Embryonic facial prominence (tissue), 1 donor: ENCODE data around the gene ZNF652.
"Not testable (repeated sequence)": the region's sequence is repeated elsewhere in the genome, so short reads cannot be mapped to it uniquely, and the experiment has no call there.

Experiments used
- DNase-seq: peaks from one replicate; pipeline ENCODE4 v3.0.0-alpha.2; 2016; ENCODE audit errors: extremely low spot score

The ZNF652 gene

DNA sequence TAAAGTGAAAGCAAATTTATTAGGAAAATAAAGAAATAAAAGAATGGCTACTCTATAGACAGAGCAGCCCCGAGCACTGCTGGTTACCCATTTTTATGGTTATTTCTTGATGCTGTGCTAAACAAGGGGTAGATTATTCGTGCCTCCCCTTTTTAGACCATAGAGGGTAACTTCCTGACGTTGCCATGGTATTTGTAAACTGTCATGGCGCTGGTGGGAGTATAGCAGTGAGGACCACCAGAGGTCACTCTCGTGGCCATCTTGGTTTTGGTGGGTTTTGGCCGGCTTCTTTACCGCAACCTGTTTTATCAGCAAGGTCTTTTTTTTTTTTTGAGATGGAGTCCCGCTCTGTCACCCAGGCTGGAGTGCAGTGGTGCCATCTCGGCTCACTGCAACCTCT lies 100.5 kb downstream of the ZNF652 start:
- not testable (repeated sequence) for DNase-seq

DNA sequence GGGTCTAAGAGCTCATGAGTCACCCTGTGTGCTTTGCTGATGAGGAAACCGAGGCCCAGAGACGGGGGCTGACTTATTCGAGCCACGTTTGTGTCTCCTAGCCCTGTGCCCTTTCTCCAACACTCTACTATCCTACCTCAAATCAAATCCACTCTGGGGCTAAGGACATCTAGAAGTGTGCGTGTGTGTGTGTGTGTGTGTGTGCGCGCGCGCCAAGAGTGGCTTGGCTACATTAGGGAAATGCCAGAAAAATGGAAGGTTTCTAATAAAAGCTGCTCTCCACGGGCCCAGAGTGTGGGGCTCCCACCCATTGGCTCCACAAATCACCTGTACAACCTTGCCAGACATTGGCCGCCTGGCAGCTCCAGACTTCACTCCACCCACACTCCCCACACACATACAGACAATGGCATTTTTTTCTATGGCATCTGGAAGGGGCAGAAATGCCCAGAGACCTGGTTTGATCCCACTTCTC lies 101.2 kb downstream of the ZNF652 start:
- DNase-seq, result no peak

DNA sequence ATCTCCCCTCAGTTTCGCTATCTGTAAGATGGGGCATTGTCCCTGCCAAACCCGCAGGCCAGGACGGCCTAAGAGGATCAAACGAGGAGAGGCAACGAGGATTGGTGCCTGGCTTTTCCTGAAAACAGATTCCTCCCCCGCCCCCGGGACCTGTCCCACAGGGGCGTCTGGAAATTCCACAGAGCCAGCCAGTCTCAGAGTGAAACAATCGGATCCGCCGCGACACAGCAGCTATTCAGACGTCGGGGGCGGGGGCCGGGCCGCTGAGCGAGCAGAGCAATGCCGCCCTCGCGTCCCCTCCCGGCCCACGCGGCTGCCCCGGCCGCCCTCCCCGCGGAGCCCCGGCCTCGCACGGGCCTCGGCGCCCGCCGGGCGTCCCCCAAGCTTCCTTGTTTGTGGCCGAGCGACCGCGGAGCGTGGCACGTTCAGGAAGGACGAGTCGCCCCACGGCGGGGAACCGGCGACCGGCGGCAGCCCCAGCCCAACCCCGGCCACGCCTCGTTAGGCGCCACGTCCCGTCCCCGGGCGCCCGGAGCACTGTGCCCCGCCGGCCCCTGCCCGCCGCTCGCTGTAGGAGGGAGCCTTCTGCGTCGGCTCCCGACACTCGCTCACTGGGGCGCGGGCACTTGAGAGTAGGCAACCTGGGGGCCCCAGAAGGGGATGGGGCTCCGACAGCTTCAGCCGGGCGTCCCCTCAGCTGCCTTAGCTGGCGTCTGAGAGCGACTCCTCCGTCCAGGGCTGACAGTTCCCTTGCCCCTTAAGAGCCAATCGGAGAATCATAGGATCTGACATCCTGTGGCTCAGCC lies 101.8 kb downstream of the ZNF652 start:
- DNase-seq, result no peak

DNA sequence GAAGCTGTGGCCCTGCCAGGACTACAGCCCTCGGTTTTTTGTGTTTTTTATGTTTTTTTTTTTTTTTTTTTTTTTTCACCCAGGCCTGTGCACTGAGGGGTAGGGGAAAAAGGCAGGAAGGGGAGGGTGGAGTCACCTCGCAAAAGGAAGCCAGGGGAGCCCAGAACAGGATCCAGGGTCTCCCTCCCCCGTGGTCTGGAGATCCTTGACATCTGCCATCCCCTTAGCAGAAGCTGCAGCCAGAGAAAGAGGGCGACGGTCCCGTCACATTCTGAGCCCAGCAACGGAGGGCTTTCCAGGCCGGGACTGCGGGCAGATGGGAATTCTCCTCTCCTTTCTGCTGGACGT lies 102.4 kb downstream of the ZNF652 start:
- DNase-seq, result no peak

DNA sequence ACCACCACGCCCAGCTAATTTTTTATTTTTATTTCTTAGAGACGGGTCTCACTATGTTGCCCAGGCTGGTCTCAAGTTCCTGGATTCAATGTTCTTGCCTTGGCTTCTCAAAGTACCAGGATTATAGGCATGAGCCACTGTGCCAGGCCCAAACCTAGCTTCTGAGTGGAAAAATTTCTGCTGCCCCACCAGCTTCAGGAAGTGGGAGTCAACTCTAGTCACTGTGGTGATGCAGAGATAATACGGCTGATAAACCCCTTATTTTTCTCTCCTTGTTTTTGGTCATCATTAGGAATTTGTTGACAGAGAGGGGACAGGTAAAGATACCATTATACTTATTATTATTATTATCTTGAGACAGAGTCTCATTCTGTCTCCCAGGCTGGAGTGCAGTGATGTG lies 103.7 kb downstream of the ZNF652 start:
- DNase-seq, result no peak

DNA sequence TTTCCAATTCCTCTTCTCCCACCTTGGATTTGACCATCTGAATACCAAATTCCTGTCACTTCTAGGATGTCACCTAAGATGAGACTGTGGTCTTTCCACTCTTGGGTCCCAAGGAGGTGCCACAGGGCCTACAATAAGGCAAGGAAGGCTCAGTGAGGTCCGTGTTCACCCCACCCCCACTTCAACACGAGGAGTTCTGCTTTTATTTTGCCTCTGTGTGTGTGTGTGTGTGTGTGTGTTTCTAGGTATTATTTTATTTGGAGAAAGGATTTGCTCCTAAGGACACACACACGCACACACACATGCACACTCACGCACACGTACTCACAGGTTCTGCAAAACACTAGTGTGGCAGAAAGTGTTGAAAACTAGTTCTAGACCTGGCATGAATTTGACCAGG lies 106.9 kb downstream of the ZNF652 start:
- no peak for DNase-seq

DNA sequence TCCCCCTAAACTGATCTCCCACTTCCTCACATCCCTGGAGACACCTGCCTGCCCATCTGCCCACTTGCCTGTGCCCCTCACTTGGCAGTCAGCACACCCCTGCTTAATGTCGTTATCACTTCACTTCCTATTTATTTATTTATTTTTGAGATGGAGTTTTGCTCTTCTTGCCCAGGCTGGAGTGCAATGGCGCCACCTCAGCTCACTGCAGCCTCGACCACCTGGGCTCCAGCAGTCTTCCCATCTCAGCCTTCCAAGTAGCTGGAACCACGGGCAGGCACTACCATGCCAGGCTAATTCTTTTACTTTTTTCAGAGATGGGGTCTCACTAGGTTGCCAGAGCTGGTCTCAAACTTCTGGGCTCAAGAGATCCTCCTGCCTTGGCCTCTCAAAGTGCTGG lies 108.0 kb downstream of the ZNF652 start:
- DNase-seq, result no peak

DNA sequence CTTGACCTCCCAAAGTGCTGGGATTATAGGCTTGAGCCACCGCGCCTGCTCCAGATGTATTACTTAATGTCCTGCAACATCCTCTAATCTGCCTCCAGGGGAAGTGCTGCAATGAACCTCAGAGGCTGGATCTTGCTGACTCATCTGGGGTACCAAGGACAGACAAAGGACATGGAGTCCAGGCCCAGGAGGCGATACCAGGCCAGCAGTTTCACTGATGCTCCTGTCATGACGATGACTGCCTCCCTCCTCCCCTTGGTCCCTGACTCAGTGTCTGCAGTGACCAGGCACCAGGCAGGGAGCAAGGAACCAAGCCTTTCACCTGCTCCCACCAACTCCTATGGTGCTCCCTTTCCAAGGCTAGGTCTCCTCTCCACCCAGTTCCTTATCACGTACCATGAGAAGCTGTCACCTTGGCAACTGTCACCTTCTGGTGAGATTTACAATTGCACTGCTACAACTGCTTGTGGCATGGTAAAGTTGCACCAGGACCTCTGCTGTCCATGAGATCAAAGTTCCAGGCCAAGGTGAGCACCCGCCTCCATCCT lies 109.8 kb downstream of the ZNF652 start:
- DNase-seq, result no peak

DNA sequence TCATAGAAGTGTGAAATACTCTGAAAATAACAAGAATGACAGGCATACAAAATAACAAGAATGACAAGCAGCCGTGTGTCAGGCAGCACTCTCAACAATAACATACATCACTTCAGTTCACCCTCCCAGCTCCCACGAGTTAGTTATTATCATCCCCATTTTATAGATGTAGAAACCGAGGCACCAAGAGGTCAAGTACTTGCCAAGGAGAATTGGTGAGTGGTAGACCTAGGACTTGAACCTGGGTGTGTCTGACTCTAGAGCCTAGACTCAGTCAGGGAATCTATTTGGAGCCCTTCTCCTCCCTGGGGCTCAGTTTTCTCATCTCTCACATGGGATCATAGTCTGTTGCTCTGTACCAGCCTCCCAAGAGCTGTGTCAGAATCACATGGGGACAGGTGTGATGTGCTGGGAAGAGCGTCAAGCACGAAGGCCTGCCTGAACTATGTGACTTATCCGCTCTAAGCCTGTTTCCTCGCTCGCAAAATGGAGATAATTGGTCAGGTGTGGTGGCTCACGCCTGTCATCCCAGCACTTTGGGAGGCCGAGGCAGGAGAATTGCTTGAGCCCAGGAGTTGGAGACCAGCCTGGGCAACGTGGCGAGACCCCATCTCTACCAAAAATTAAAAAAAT lies 112.0 kb downstream of the ZNF652 start:
- DNase-seq, result no peak

DNA sequence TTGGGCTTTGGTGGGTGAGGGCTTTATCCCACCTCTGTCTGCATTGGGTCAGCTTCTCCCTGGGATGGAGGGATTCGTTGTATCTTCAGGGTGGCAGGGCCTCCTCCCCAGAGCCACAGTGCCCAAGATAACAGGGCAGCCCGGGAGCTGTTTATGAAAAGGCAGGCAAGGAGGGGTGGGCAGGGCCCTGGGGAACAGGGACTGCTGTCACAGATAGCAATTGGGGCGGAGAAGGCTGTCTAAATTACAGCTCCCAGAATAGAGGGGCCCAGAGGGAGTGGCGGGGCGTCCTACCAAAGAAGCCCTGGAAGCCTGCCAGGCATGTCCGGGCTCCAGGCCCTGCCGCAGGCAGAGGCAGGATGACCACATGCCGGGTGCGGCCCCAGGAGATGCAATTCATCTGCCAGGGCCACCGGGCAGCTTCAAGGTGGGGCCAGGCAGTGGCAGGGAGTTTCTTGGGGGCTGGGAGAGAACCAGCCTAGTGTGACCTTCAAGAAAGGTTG lies 112.7 kb downstream of the ZNF652 start:
- DNase-seq, result no peak

DNA sequence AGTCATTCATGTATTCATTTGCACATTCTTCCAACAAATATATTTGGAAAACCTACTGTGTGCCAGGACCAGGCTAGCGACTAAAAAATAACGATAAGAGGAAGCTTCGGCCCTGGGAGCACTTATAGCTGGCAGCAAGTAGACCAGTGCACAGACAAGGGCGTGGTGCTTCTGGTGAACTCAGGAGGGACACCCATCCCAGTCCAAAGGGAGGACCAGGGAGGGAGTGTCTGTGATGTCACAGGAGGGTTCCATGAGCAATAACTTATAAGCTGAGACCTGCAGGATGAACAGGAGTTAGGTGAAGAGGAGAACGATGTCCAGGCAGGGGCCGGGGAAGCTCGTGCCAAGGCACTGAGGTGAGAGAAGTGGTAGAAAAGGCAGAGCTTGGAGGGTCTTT lies 114.1 kb downstream of the ZNF652 start:
- DNase-seq, result no peak

DNA sequence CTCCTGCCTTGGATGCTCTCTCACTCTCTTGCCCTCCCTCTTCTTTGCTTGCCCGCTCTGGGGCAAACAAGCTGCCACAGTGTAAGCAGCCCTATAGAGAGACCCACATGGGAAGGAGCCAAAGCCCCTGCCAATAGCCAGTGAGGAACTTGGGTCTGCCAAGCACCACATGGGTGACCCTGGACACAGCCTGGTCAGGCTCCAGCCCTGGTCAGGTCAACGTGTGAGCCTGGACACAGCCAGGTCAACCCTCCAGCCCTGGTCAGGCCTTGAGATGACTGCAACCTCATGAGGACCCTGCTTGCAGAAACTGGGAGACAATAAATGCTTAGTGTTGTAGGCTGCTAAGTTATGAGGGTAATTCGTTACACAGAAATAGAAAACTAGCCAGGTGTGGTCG lies 117.2 kb downstream of the ZNF652 start:
- DNase-seq, result no peak
